ENCODE measurements around the gene DYNLT1. TPM values are rescaled to one million over a fixed set of nuclear protein-coding genes. Genes with fewer than 3 reads are reported as not detected.
"Not testable (repeated sequence)": the region's sequence is repeated elsewhere in the genome, so short reads cannot be mapped to it uniquely, and the experiment has no call there.

DYNLT1 gene
- total RNA-seq, 1 experiment from 2014 or later: 96.6 TPM

DNA sequence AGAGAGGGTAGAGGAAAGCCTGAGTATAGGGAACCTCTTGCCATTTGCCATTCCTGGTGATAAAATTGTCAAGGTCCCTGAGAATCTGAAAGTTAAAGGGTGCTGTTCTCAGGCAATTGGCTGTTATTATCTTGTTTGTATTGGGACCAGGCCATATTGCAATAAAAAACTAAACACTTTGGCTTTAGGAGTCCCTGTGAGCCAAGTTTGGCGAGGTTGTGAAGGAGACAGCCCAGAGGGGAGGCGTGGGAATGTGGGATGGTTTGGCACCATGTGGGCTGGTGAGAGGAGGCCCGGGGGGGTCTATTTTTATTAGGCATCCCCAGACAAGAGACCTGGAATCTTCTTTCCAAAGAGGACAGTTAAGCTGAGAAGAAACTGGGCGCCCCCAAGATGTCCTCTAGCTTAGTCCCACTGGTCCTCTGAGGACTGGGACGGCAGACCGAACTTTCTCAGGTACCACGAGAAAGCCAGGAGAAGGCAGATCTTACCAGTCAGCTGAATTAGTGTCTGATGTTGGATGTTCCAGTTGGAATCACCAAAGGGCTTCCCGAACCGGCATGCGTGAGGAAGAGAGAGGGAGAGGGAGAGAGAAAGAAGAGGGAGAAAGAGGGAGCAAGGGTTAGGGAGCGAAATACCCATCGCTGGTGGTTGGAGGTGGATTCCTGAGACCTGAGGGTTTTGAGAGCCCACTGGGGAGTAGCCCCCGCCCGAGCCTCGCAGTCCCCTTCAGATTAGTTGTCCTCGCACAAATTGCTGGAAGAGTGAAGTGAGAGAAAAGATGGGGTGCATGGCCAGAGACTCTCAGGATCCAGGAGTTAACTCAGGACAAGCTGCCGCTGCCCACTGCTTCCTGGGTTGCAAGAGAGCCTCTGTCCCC is 24.4 kb downstream of the DYNLT1 start:
- no peak for DNase-seq
- Mint-ChIP-seq H3K27ac (ENCODE audit: unreplicated experiment) (no peak overlapping the region), H3K4me1 (ENCODE audit: low read depth, unreplicated experiment) (no peaks in the 10 kb centered on the region), H3K9me3 (ENCODE audit: unreplicated experiment) (no peaks in the 10 kb centered on the region), H3K27me3 (ENCODE audit: insufficient read depth, unreplicated experiment) (no peaks in the 10 kb centered on the region), H3K36me3 (ENCODE audit: insufficient read depth, unreplicated experiment) (peaks cover 82% of the 10 kb centered on the region), H3K4me3 (ENCODE audit: unreplicated experiment) (no peak overlapping the region)
- Histone ChIP-seq H3K27me3 (replicated peaks; ENCODE audit: control insufficient read depth, insufficient read depth, low read length) (no peaks in the 10 kb centered on the region), H3K9me3 (no peaks in the 10 kb centered on the region), H3K36me3 (ENCODE audit: control insufficient read depth, insufficient read depth, low read length) (peaks cover 1% of the 10 kb centered on the region; the same call in 1 of the 2 replicates), H3K4me3 (ENCODE audit: low read depth, low read length) (no peak overlapping the region), H3K4me1 (no peaks in the 10 kb centered on the region)
- CTCF ChIA-PET: no interaction called here
- intact Hi-C loops (cut with micrococcal nuclease; ENCODE audit: unreplicated experiment): no loop called here
- POLR2A ChIA-PET: no interaction called here
- BruUV-seq (replicated peaks): no TSS peak
- TF ChIP-seq, protein P1, sequence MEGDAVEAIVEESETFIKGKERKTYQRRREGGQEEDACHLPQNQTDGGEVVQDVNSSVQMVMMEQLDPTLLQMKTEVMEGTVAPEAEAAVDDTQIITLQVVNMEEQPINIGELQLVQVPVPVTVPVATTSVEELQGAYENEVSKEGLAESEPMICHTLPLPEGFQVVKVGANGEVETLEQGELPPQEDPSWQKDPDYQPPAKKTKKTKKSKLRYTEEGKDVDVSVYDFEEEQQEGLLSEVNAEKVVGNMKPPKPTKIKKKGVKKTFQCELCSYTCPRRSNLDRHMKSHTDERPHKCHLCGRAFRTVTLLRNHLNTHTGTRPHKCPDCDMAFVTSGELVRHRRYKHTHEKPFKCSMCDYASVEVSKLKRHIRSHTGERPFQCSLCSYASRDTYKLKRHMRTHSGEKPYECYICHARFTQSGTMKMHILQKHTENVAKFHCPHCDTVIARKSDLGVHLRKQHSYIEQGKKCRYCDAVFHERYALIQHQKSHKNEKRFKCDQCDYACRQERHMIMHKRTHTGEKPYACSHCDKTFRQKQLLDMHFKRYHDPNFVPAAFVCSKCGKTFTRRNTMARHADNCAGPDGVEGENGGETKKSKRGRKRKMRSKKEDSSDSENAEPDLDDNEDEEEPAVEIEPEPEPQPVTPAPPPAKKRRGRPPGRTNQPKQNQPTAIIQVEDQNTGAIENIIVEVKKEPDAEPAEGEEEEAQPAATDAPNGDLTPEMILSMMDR (IDR thresholded peaks at IDR 0.05; ENCODE audit: insufficient read depth in 1 of 2, low read depth in 1 of 2, low read length in 1 of 2, severe bottlenecking in 1 of 2, unreplicated experiment in 1 of 2): no peak

DNA sequence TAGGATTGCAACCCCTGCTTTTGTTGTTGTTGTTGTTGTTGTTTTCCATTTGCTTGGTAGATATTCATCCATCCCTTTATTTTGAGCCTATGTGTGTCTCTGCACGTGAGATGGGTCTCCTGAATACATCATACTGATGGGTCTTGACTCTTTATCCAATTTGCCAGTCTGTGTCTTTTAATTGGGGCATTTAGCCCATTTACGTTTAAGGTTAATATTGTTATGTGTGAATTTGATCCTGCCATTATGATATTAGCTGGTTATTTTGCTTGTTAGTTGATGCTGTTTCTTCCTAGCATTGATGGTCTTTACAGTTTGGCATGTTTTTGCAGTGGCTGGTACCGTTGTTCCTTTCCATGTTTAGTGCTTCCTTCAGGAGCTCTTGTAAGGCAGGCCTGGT is 26.3 kb downstream of the DYNLT1 start:
- peaks cover 80% of the 10 kb centered on the region for H3K36me3 Mint-ChIP-seq (ENCODE audit: insufficient read depth, unreplicated experiment)
- DNase-seq; H3K4me1 Mint-ChIP-seq (ENCODE audit: low read depth, unreplicated experiment); H3K27me3 Mint-ChIP-seq (ENCODE audit: insufficient read depth, unreplicated experiment); intact Hi-C loops (cut with micrococcal nuclease; ENCODE audit: unreplicated experiment); H3K9me3 ChIP-seq; BruUV-seq (replicated peaks); H3K9me3 Mint-ChIP-seq (ENCODE audit: unreplicated experiment); H3K36me3 ChIP-seq (ENCODE audit: control insufficient read depth, insufficient read depth, low read length); POLR2A ChIA-PET; H3K4me3 ChIP-seq (ENCODE audit: low read depth, low read length); H3K27ac Mint-ChIP-seq (ENCODE audit: unreplicated experiment); H3K4me3 Mint-ChIP-seq (ENCODE audit: unreplicated experiment); H3K27me3 ChIP-seq (replicated peaks; ENCODE audit: control insufficient read depth, insufficient read depth, low read length); H3K4me1 ChIP-seq; CTCF ChIA-PET: not testable (repeated sequence)

DNA sequence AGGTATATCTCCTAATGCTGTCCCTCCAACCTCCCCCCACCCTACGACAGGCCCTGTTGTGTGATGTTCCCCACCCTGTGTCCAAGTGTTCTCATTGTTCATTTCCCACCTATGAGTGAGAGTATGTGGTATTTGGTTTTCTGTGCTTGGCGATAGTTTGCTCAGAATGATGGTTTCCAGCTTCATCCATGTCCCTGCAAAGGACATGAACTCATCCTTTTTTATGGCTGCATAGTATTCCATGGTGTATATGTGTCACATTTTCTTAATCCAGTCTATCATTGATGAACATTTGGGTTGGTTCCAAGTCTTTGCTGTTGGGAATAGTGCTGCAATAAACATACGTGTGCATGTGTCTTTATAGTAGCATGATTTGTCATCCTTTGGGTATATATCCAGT is 29.9 kb downstream of the DYNLT1 start:
- H3K9me3 Mint-ChIP-seq (ENCODE audit: unreplicated experiment); H3K27me3 Mint-ChIP-seq (ENCODE audit: insufficient read depth, unreplicated experiment); H3K9me3 ChIP-seq; BruUV-seq (replicated peaks); CTCF ChIA-PET; H3K27me3 ChIP-seq (replicated peaks; ENCODE audit: control insufficient read depth, insufficient read depth, low read length); H3K36me3 ChIP-seq (ENCODE audit: control insufficient read depth, insufficient read depth, low read length); DNase-seq; H3K27ac Mint-ChIP-seq (ENCODE audit: unreplicated experiment); H3K4me3 ChIP-seq (ENCODE audit: low read depth, low read length); POLR2A ChIA-PET; intact Hi-C loops (cut with micrococcal nuclease; ENCODE audit: unreplicated experiment); H3K4me3 Mint-ChIP-seq (ENCODE audit: unreplicated experiment): not testable (repeated sequence)
- H3K4me1 ChIP-seq: peaks cover 35% of the 10 kb centered on the region
- peaks cover 62% of the 10 kb centered on the region for H3K36me3 Mint-ChIP-seq (ENCODE audit: insufficient read depth, unreplicated experiment)
- peaks cover 31% of the 10 kb centered on the region for H3K4me1 Mint-ChIP-seq (ENCODE audit: low read depth, unreplicated experiment)
